NCI-H82 treated with DMSO at 0.1 percent for 48 hours (cell line): ENCODE results near the gene TM9SF2.

ENCODE experiments used
- DNase-seq: peaks from one replicate; lab custom pipeline; 2025; ENCODE audit not compliant: unreplicated experiment; lab: John Stamatoyannopoulos, UW

TM9SF2 gene

GRCh38 chr13:99495466-99496183, 5.6 kb upstream of the TM9SF2 start:
- no peak for DNase-seq

DNA sequence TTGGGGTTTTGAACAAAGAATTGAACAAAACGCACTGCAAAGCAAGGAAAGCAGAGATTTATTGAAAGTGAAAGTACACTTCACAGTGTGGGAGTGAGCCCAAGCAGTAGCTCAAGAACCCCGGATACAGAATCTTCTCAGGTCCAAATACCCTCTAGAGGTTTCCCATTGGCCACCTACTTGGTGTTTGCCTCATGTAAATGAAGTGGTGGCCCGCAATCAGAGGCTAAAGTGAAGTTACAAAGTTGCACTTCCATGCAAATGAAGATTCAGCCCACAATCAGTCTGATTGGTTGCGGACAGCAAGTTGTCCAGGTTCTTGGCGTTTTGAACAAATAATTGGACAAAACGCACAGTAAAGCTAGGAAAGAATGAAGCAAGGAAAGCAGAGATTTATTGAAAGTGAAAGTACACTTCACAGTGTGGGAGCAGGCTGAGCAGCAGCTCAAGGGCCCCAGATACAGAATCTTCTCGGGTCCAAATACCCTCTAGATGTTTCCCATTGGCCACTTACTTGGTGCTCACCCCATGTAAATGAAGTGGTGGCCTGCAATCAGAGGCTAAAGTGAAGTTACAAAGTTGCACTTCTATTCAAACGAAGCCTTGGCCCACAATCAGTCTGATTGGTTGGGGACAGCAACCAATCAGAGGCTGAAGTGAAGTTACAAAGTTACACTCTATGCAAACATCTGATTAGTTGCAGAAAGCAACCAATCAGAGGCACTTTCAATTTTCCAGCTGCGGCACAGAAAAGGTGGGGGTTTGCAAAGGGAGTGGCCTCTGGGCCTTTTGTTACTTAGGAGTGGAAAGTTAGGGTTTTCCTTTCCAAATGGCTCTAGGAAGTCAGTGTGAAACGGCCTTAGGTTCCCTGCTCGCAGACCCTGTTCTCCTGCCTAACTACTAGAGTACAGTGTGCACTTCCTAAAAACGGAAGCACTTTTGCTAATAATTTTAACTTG, 4.8 kb upstream of the TM9SF2 start:
- DNase-seq = no peak

DNA sequence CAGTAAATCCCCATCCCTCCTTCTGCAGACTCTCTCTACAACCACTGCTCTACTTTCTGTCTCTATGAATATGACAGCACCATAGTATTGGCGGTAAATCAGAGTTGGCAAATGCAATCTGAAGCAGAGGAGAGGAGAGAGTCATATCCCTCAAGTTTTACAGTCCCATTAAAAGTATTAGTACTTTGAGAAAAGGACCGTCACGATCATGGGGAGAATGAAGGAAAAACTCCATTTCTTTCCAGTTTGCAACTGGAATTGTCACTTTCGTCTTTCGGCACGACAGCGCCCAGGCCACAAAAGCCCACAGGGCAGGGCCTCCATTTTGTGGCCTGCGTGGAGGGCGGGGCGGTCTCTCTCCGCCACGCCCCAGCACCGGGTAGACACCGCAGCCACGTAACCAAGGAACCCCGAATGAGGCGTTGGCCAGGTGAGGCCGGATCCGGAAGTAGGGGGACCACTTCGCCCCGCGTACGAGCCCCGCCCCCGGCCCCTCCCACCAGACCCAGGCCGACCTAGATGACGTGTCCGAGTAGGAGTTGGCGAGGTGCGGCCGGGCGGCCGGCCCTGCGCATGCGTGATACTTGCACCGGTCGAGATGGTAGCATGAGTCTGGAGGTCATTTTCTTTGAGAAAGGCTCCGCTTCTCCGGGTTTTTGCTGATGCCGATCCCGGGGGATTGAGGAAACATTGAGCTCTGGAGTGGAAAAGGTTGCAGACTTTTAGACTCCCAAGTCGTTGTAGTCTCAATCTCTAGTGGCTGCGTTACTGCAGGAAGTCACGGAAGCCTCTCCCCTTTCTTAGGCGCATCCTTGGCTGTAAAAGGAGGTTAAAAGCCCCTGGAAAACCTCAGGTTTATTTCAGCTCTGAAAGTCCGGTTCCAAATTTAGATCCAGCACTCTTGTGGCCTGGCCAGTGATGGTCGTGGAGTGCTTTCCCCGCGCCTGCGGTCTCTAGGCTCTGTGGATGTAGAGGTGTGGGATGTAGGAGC, 2.8 kb upstream of the TM9SF2 start:
- peak; percentile 97 for DNase-seq

- DNase-seq = no peak
These were observed 461 bp upstream of the TM9SF2 start for GRCh38 chr13:99500839-99501183.

GRCh38 chr13:99501848-99502301, 603 bp downstream of the TM9SF2 start:
- no peak for DNase-seq

DNA sequence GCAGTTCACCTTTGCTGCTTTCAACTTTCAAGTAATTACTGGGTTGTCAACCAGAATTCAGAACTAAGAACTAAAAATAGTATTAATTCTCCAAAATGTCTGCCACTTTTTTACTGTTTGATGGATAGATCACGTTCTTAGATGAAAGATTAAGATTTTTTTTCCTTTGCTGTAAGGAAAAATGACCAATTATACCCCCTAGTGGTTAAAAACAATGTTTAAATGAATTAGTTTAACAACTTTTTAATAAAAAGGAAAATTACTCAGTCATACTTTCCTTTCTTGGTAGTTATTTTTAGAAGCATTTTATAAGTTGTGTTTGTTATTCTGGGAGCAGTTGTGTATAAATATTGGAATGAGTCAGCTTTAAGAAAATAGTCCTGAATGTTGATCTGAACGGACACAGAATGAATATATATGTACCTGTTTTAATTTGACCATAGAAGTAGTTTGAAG, 4.6 kb downstream of the TM9SF2 start:
- no peak for DNase-seq

DNA sequence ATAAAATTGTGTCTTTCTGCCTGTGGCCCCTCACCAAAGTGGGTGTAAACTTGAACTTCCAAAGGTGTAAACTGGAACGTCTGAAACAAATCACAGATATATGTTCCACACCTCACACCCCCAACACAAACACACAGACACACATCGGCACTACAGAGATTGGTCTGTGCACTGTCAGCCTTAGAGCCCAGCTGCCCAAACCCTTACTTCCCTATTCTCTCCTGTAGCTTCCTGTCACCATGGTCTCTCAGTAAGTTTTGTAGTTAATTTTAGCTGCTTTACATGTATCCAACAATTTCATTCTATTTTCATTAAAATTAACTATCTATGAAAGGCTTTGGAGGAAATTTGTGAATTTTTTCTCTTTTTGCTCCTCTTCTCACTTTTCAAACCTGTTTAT, 5.4 kb downstream of the TM9SF2 start:
- DNase-seq = no peak

DNA sequence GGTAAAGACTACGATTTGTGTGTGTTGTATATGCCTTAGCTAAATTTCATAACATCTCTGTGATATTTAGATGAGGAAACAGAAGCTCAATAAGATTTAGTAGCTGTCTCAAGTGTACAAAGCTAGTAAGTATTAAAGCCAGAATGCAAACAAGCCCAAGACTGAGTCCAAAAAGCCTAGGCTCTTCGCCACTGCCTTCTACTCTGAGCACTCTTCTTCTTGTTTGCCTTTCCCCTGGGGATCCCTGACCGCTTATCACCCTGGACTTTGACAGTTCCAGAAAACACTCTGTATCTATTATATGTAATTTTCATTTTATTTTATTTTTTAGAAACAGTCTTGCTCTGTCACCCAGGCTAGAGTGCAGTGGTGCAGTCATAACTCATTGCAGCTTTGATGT, 5.8 kb downstream of the TM9SF2 start:
- DNase-seq = no peak

- DNase-seq = no peak
These were observed 6.3 kb downstream of the TM9SF2 start for GRCh38 chr13:99507551-99507950.

- DNase-seq = no peak
These were observed 6.7 kb downstream of the TM9SF2 start for GRCh38 chr13:99507986-99508385.

DNA sequence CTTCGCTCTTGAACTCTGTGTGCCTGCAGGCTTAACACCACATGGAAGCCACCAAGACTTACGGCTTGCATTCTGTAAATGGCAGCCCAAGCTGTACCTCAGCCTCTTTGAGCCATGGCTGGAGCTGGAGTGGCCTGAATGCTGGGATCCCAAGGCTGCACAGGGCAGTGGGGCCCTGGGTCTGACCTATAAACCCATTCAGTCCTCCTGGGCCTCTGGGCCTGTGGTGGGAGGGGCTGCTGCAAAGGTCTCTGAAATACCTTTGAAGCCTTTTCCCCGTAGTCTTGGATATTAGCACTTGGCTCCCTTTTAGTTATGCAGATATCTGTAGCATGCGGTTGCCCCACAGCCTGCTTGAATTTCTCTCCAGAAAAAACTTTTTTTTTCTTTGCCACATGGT, 8.2 kb downstream of the TM9SF2 start:
- no peak for DNase-seq

- no peak for DNase-seq
These were observed 13.5 kb downstream of the TM9SF2 start for GRCh38 chr13:99514801-99515200.

DNA sequence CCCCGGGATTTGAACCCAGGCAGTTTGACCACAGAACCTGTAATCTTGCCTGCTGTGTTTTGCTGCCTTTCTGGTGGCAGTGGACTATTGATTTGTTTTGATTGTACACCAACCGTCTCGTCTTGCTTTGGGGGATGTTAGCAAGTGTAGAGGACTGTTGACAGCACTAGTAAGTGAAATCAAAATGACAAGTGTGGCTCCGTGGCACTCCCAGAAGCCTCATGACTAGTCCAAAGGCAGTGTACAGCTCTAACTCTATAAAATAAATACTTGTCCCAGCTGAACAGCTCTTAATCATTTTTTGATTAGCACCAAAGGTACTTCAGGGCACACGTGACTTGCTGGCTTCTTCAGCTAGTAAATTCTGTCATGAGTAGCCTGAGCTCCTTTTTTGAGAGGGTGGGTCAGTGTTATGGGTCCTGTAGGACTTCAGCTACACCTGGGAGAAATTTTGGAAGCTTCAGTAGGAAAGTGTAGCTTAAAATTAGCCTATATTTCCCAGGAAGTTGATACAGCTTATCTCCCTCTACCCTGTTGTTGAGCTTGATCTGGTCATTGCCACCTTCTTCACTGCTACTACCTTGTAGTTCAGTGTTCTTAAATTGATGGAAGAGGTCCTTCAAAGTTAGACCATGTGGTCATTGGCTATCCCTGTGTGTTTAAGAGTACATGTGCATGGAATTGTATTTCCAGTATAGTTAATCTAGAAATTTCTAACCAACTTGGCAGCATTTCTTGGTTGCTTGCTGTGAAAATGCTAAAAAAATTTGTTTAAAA, 15.1 kb downstream of the TM9SF2 start:
- no peak for DNase-seq

- no peak for DNase-seq
These were observed 16.3 kb downstream of the TM9SF2 start for GRCh38 chr13:99517577-99517976.

- DNase-seq = no peak
These were observed 16.7 kb downstream of the TM9SF2 start for GRCh38 chr13:99517984-99518383.

DNA sequence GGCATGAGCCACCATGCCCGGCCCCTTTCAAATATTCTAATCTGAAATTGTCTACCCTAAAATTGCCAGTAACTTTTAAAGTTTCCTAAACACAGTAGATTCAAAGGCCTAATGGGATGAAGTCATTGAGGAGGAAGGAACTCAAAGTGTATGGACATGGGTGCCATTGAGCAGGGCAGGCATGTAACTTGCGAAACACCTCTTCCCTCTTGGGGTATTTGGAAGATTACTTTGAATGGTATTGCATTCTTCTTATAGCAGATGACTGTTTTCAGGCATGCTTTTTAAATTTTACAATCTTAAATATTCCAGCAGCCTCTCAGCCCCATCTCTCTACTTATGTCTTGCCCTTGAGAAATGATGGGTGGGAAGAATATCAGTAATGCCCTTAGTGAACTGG, 21.0 kb downstream of the TM9SF2 start:
- DNase-seq = no peak

- no peak for DNase-seq
These were observed 22.6 kb downstream of the TM9SF2 start for GRCh38 chr13:99523838-99524237.

DNA sequence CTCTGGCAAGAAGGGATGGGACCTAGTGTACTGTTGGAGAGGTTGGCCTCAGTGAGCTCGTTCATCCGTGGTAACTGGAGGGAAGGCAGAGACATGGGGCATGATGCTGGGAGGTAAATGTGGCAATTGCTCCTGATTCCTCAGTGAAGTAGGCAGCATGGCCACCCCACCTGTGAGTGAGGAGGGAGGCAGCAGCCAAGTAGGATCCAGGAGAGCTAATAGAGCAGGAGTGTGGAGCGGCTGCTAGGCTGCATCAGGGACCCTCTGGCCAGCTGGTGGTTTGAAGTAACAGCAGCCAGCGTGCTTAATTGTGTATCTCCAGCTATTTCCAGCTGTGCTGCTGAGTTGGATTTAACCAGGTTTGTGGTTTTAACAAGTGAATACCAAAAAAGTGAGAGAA, 24.7 kb downstream of the TM9SF2 start:
- no peak for DNase-seq

- DNase-seq = no peak
These were observed 25.3 kb downstream of the TM9SF2 start for GRCh38 chr13:99526549-99526948.

- no peak for DNase-seq
These were observed 26.0 kb downstream of the TM9SF2 start for GRCh38 chr13:99527301-99527700.
